Hematopoietic multipotent progenitor cell treated with erythropoietin and hydrocortisone succinate and interleukin-3 and kit ligand, for 15 days (in vitro differentiated cells): ENCODE measurements around the gene THBS4.

ENCODE experiments used
- DNase-seq: peaks from one replicate; pipeline ENCODE4 v3.0.0-alpha.2; 2015; ENCODE audit warnings: low spot score

Gene THBS4

DNA sequence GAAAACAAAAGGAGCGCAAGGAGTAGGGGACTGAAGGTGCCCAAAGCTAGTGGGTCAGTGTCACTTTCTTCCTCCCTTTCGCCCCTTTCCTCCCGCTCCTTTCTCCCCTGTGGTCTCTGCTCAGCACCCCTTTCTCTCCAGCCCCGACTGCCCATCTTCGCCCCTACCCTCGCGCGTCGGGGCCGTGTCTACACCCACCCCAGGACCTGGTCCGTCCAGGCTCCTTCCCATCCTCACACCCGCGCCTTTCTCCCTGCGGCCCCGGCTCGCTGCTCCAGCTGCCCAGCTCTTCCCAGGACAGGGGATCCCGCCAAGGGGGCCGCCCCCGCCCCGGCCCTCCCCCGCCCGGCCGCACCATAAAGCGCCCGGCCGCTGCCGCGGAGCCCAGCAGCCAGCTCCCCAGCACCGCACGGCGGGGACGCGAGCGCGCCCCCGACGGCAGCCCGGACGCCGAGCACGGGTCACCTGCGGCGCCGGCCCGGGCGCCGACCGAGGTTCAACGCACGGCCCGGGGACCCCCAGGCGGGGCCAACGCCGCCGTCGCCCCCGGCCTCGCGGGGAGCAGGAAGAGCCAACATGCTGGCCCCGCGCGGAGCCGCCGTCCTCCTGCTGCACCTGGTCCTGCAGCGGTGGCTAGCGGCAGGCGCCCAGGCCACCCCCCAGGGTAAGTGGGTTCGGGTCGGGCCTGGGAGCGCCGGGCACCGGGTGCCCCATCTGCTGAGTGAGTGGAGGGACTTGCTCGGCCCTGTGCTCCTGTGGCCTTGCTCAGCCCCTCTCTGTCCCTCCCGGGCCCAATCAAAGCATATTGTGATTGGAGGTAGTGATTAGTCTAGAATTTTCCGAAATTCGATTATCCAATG, at the start of gene THBS4:
Gene THBS4 (plus strand): TSS at position 387 of the 860 bp plus-strand sequence. CDS start 190 bp downstream, at position 577.
- no peak for DNase-seq

GRCh38 chr5:79986260-79986659, 48.9 kb upstream of the THBS4 start:
- DNase-seq = no peak

DNA sequence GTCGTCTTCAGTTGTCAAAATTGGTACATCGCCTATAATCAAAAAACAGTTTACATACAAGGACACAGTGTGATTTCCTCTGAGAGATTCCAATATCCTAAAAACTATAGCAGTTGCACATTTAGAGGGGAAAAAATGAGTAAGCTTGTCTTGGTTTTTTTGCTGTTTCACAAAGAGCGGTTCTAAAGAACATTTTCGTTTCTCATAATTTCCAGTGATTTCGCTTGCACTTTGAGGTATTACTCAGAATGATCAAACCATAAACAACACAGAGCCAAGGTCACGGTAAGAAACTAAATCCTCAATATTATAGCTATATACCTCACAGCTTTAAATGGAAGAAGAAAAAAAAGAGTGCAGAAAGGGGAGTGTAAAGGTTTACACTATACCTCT, 44.9 kb upstream of the THBS4 start:
- DNase-seq = no peak

GRCh38 chr5:79990598-79991507, 44.3 kb upstream of the THBS4 start, which contains the start of gene MTX3:
Gene MTX3, minus strand, starts transcription at chr5:79991262. Its CDS starts 24 bp downstream, at chr5:79991238.
- peak; percentile 72 for DNase-seq

DNA sequence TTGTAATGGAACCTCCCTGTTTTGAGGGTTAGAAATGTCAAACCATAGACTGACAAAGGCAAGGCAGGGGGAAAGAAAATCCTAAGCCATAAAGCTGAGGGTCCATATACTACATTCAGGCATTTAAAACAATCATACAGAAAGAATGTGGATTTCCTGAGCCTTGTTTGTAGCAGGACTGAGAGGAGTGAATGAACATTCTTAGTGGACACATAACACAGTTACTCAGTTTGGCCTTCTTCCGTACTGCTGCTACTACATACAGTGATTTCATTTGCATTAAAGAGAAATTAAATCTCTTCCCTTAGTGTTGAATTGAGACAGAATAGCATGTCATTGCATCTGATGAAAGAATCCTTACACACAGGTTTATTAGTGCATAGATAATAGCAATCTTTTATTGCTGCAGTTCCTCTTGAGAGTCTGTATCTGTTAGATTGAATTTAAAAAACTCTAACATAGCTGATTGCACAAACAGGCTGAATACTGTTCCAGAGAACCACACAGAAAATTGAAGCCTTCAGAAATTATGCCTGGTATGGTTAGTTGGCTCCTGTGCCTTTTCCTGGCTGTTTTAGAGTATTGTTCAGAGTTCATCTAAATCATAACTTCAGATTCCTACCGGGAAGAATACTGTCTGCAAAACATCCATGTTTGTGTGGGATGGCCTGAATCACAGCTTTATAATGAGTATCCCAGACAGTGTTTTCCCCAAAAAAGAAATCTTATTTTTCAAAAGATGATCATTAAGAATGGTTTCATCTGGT, 42.1 kb upstream of the THBS4 start:
- DNase-seq = no peak

- no peak for DNase-seq
Measured at GRCh38 chr5:79999722-80000121, 35.4 kb upstream of the THBS4 start.

- no peak for DNase-seq
Measured at GRCh38 chr5:80002677-80003076, 32.5 kb upstream of the THBS4 start.

- DNase-seq = no peak
Measured at GRCh38 chr5:80008995-80009765, 26.0 kb upstream of the THBS4 start.

GRCh38 chr5:80010754-80011392, 24.3 kb upstream of the THBS4 start:
- no peak for DNase-seq

DNA sequence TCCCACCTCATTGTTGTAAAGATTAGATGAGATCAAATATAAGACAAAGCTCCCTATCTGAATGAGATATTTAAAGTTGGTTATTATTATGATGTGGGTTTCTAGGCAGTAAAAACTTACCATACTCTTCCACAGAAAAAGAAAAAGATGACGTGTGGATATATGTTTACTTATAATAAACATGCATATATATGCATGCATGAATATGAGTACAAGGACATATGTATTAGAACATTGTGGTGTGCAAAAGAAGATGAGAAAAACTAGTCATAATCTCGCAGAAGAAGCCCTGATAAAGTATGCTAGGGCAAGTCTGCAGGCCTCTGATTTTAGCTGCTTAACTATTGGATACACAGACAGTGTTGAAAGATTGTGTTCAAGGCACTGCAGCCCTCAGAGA, 10.1 kb upstream of the THBS4 start:
- no peak for DNase-seq

DNA sequence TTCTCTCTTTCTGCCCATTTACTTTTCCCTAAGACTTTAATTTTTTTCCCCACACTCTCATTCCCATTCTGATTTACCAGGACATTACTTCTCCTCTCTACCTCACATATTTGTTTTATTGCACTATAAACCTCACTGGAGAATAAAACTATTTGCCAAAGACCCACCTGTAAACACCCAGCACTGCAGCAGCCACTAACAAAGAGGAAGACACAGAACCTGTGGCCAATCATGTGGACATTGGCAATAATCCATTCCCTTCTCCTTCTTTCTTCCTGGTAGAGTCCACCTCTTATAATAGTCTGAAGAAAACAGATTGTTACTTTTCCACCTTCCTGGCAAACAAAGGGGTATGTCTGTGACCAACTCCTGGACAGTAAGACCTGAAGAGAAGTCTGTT, 8.3 kb upstream of the THBS4 start:
- no peak for DNase-seq

- no peak for DNase-seq
Measured at GRCh38 chr5:80031109-80031508, 4.0 kb upstream of the THBS4 start.

DNA sequence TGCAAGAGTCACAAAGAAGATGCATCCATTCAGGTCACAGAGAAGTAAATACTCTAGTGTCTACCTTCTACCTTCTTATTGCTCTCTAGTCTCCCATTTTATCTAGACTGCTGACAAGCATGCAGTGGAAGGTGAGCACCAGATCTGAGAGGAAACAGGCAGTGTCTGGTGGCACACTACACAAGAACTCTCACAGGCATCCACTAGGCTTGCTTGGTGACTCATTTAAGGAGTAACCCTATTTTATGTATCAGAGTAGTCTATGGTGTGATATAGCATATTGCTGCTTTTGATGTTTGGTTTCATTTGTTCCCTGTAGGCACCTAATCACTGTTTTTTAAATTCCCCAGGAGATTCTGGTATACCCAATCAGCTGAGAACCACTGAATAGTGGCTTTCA, 1.6 kb upstream of the THBS4 start:
- no peak for DNase-seq

- no peak for DNase-seq
Measured at GRCh38 chr5:80034559-80034958, 589 bp upstream of the THBS4 start.

GRCh38 chr5:80035839-80036238, 691 bp downstream of the THBS4 start:
- no peak for DNase-seq

GRCh38 chr5:80036615-80037014, 1.5 kb downstream of the THBS4 start:
- no peak for DNase-seq

- DNase-seq = no peak
Measured at GRCh38 chr5:80037366-80037765, 2.2 kb downstream of the THBS4 start.

DNA sequence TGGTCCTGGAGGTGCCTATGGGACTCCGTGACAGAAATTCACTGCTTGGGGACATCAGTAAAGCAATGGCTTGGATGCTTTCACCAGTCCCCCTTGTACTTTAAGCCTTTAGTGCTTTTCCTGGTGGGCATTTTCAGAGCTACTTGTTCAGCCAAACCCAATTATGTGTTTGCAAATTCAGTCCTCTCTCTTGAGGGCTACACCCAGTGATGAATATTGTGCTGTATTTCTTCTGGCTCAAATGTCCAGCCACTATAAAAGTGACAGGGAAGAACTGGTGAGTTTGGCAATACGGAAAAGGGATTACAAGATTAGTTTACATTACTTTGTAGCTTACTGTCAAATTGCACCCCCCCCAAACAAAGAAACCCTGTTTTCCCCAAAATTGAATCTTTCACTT, 4.5 kb downstream of the THBS4 start:
- no peak for DNase-seq

DNA sequence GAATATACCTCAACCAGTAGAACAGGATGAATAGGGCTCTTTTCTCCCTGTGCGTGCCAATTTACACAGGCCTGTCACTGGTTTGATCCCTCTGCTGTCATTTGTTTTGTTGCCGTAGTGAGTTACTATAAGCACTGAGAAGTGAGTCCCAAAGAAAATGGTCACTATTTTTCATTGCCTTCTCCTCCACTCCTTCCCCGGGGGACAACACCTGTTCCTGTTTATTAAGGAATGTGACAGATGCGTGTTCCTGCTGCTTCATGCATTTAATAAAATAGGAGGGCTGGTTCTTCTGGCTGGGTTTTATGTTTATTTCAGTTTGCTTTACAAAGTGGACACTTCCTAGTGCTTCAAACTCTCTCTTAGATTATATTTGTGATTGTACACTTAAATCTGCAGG, 6.4 kb downstream of the THBS4 start:
- no peak for DNase-seq

DNA sequence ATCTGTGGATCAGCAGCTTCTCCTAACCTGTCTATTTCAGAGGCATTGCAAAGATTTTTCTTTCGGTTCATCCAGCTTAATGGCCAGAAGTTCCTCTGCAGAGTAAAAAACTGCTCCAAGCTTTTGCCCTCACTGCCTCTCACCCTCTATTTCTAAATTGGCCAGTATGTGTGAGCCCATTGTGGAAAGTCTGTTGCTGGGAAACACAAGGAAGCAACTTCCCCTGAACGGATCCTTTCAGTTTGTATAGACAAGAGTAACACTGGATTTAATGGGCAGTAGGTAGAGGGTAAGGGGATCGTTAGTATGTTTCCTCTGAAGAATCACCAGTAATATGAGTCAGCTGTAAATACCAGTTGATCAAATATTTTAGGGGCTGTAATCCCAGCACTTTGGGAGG, 7.2 kb downstream of the THBS4 start:
- no peak for DNase-seq

- DNase-seq = no peak
Measured at GRCh38 chr5:80043187-80043586, 8.0 kb downstream of the THBS4 start.
